Loucy (cell line): ENCODE measurements around the gene SSBP3.

Source experiments
- H2AFZ ChIP-seq: fragments of 200-600 bp; sonication (generic); 2 replicates; pipeline ENCODE4 v1.6.0; 2016; ENCODE audit warnings: antibody characterized with exemption, mild to moderate bottlenecking, low read length, moderate library complexity
- H3F3A ChIP-seq: fragments of 200-600 bp; 2 replicates; pipeline ENCODE4 v1.6.0; 2016; ENCODE audit warnings: antibody characterized with exemption, low read depth, mild to moderate bottlenecking
- H3K27me3 ChIP-seq: fragments of 200-600 bp; sonication (generic); 2 replicates; pipeline ENCODE4 v1.6.1; 2014; ENCODE audit warnings: low read length, mild to moderate bottlenecking; ENCODE audit not compliant: insufficient read depth, poor library complexity, severe bottlenecking
- H3K36me3 ChIP-seq: fragments of 200-600 bp; sonication (generic); 2 replicates; pipeline ENCODE4 v1.6.1; 2016; ENCODE audit warnings: low read length; ENCODE audit not compliant: insufficient read depth
- H3K4me1 ChIP-seq: fragments of 200-600 bp; sonication (generic); 2 replicates; pipeline ENCODE4 v1.5.1; 2014; ENCODE audit warnings: low read length, mild to moderate bottlenecking; ENCODE audit not compliant: insufficient read depth, poor library complexity, severe bottlenecking
- H3K4me2 ChIP-seq: fragments of 200-600 bp; sonication (generic); 2 replicates; pipeline ENCODE4 v1.6.0; 2014; ENCODE audit warnings: antibody characterized with exemption, low read length, low read depth, mild to moderate bottlenecking; ENCODE audit not compliant: poor library complexity, severe bottlenecking
- H3K4me3 ChIP-seq: fragments of 200-600 bp; sonication (generic); 2 replicates; pipeline ENCODE4 v1.5.1; 2014; ENCODE audit warnings: low read length, mild to moderate bottlenecking, mixed read lengths; ENCODE audit not compliant: poor library complexity, severe bottlenecking
- H3K79me2 ChIP-seq: fragments of 200-600 bp; sonication (generic); 2 replicates; pipeline ENCODE4 v1.6.1; 2014; ENCODE audit warnings: low read length; ENCODE audit not compliant: insufficient read depth
- H3K9ac ChIP-seq: fragments of 200-600 bp; sonication (generic); 2 replicates; pipeline ENCODE4 v1.6.0; 2014; ENCODE audit warnings: mild to moderate bottlenecking, low read depth, low read length, moderate library complexity; ENCODE audit not compliant: poor library complexity, severe bottlenecking
- H3K9me2 ChIP-seq: fragments of 200-600 bp; sonication (generic); replicated peaks from 2 replicates; pipeline ENCODE4 v1.6.1; 2016; ENCODE audit warnings: low read depth, low read length, mixed read lengths
- H3K9me3 ChIP-seq: fragments of 200-600 bp; sonication (generic); 2 replicates; pipeline ENCODE4 v1.6.1; 2014; ENCODE audit warnings: mild to moderate bottlenecking, antibody characterized with exemption, low read length, low read depth; ENCODE audit not compliant: insufficient read depth
- H4K20me1 ChIP-seq: fragments of 200-600 bp; sonication (generic); 2 replicates; pipeline ENCODE4 v1.6.0; 2014; ENCODE audit warnings: antibody characterized with exemption, low read length, mild to moderate bottlenecking; ENCODE audit not compliant: insufficient read depth, poor library complexity, severe bottlenecking
- EZH2phosphoT487 ChIP-seq: fragments of 200-600 bp; IDR thresholded peaks from 2 replicates; pipeline ENCODE4 v1.6.1; 2018; ENCODE audit warnings: antibody characterized with exemption, mild to moderate bottlenecking, moderate library complexity, borderline replicate concordance
- TF ChIP-seq, protein P1 (sequence below): fragments of 200-600 bp; sonication (generic); conservative IDR thresholded peaks from 2 replicates; pipeline ENCODE4 v1.5.1; 2014; ENCODE audit warnings: mild to moderate bottlenecking, antibody characterized with exemption, low read length

Gene SSBP3

DNA sequence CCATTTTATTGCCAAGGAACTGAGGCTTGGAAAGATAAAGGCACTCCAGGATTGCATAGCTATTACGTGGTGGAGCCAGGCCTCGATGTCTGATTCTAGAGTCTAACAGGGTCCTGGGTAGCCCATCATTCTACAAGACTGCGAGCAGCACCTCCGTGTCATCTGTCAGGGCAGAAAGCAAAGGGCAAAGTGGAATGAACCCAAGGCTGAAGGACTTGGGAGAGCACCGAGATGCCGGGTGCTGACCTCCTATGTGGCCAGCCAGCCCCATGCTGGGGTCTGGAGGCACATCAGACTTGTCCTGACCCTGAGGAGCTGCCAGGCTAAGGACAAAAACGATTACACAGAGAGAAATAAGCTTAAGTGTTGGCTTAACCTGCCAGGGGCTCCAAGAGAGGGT lies 143.9 kb downstream of the SSBP3 start:
- TF ChIP-seq, protein P1, sequence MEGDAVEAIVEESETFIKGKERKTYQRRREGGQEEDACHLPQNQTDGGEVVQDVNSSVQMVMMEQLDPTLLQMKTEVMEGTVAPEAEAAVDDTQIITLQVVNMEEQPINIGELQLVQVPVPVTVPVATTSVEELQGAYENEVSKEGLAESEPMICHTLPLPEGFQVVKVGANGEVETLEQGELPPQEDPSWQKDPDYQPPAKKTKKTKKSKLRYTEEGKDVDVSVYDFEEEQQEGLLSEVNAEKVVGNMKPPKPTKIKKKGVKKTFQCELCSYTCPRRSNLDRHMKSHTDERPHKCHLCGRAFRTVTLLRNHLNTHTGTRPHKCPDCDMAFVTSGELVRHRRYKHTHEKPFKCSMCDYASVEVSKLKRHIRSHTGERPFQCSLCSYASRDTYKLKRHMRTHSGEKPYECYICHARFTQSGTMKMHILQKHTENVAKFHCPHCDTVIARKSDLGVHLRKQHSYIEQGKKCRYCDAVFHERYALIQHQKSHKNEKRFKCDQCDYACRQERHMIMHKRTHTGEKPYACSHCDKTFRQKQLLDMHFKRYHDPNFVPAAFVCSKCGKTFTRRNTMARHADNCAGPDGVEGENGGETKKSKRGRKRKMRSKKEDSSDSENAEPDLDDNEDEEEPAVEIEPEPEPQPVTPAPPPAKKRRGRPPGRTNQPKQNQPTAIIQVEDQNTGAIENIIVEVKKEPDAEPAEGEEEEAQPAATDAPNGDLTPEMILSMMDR, result no peak
- no peak for TF ChIP-seq EZH2phosphoT487
- H3K27me3 ChIP-seq, result no peaks in the 10 kb centered on the region

GRCh38 chr1:54260810-54261209 lies 145.4 kb downstream of the SSBP3 start:
- TF ChIP-seq, protein P1, result no peak
- no peak for TF ChIP-seq EZH2phosphoT487
- Histone ChIP-seq H3K9me3 (no peaks in the 10 kb centered on the region), H3K27me3 (no peaks in the 10 kb centered on the region), H3K4me2 (no peak overlapping the region), H4K20me1 (no peaks in the 10 kb centered on the region), H3F3A (no peaks in the 10 kb centered on the region), H3K4me3 (no peak overlapping the region), H3K4me1 (no peaks in the 10 kb centered on the region), H3K9ac (no peak overlapping the region), H3K9me2 (no peaks in the 10 kb centered on the region), H3K79me2 (no peaks in the 10 kb centered on the region; the same call in 1 of the 2 replicates), H2AFZ (no peak overlapping the region), H3K36me3 (peaks cover 41% of the 10 kb centered on the region; the same call in 1 of the 2 replicates)

More for the DNA sequence above, 143.9 kb downstream of the SSBP3 start:
- no peaks in the 10 kb centered on the region for H3K9me3 ChIP-seq
- H3K4me1 ChIP-seq, result no peaks in the 10 kb centered on the region
- H4K20me1 ChIP-seq, result peaks cover 3% of the 10 kb centered on the region
- no peak overlapping the region for H3K4me3 ChIP-seq
- H3K79me2 ChIP-seq, result no peaks in the 10 kb centered on the region; the same call in 1 of the 2 replicates
- no peak overlapping the region for H2AFZ ChIP-seq
- no peaks in the 10 kb centered on the region for H3K9me2 ChIP-seq
- no peak overlapping the region for H3K4me2 ChIP-seq
- peaks cover 39% of the 10 kb centered on the region; the same call in 1 of the 2 replicates for H3K36me3 ChIP-seq
- no peaks in the 10 kb centered on the region for H3F3A ChIP-seq
- H3K9ac ChIP-seq, result no peak overlapping the region

- H3K4me2 ChIP-seq, result no peak overlapping the region
- H3K27me3 ChIP-seq, result no peaks in the 10 kb centered on the region
- no peaks in the 10 kb centered on the region; the same call in 1 of the 2 replicates for H3K79me2 ChIP-seq
- H3K4me3 ChIP-seq, result no peak overlapping the region
- no peaks in the 10 kb centered on the region for H3K9me3 ChIP-seq
- no peaks in the 10 kb centered on the region for H4K20me1 ChIP-seq
- no peaks in the 10 kb centered on the region for H3F3A ChIP-seq
- H2AFZ ChIP-seq, result no peak overlapping the region
- H3K9ac ChIP-seq, result no peak overlapping the region
- no peak for TF ChIP-seq EZH2phosphoT487
- TF ChIP-seq, protein P1, result no peak
- H3K36me3 ChIP-seq, result peaks cover 39% of the 10 kb centered on the region; the same call in 1 of the 2 replicates
- no peaks in the 10 kb centered on the region for H3K4me1 ChIP-seq
- H3K9me2 ChIP-seq, result no peaks in the 10 kb centered on the region
Measured at GRCh38 chr1:54259546-54260140, 146.6 kb downstream of the SSBP3 start.
